Calu3 (cell line): ENCODE results near the gene GPX3. TPM values are rescaled to one million over a fixed set of nuclear protein-coding genes. Genes with fewer than 3 reads are reported as not detected.

Experiments
- BruUV-seq: library from RNA; stranded (reverse); fragments of 400-500 nt; replicated peaks from 2 replicates; lab custom pipeline; 2021; lab: Mats Ljungman, UMichigan
- CTCF ChIA-PET: fragments of 300-600 bp; sonication (Branson Sonifier 250); formaldehyde crosslinking; loops from one replicate; lab custom pipeline; 2022; ENCODE audit warnings: antibody characterized with exemption; lab: Charles Lee
- DNase-seq: peaks from one replicate; pipeline ENCODE4 v3.0.0; 2022
- H3K27ac Mint-ChIP-seq: one replicate; pipeline ENCODE4 v1.8.0; 2022; ENCODE audit warnings: mixed read lengths; ENCODE audit not compliant: unreplicated experiment
- H3K27me3 Mint-ChIP-seq: one replicate; pipeline ENCODE4 v1.8.0; 2022; ENCODE audit warnings: mixed read lengths; ENCODE audit not compliant: unreplicated experiment
- H3K36me3 Mint-ChIP-seq: one replicate; pipeline ENCODE4 v1.8.0; 2022; ENCODE audit warnings: mild to moderate bottlenecking, moderate library complexity, mixed read lengths; ENCODE audit not compliant: insufficient read depth, unreplicated experiment
- H3K4me1 Mint-ChIP-seq: one replicate; pipeline ENCODE4 v1.8.0; 2022; ENCODE audit warnings: mild to moderate bottlenecking, low read depth, mixed read lengths; ENCODE audit not compliant: unreplicated experiment
- H3K4me3 Mint-ChIP-seq: one replicate; pipeline ENCODE4 v1.8.0; 2022; ENCODE audit warnings: mild to moderate bottlenecking, low read depth, moderate library complexity, mixed read lengths; ENCODE audit not compliant: unreplicated experiment
- H3K9me3 Mint-ChIP-seq: one replicate; pipeline ENCODE4 v1.8.0; 2022; ENCODE audit warnings: low read depth, mixed read lengths; ENCODE audit not compliant: unreplicated experiment
- CTCF ChIP-seq: fragments of 200-600 bp; IDR thresholded peaks from one replicate; pipeline ENCODE4 v1.8.0; 2022; ENCODE audit warnings: antibody characterized with exemption; ENCODE audit not compliant: unreplicated experiment
- intact Hi-C: fragments of 100-400 bp; cut with micrococcal nuclease; formaldehyde crosslinking; loops from one replicate; pipeline ENCODE4 v1.10.0; 2022; ENCODE audit not compliant: unreplicated experiment
- total RNA-seq: library from RNA; stranded (reverse); gene quantifications from 2 replicates; pipeline ENCODE4 v1.2.3, GENCODE V29; 2022

Gene GPX3
- total RNA-seq, 1 experiment from 2014 or later = not detected

- H3K4me1 Mint-ChIP-seq = no peaks in the 10 kb centered on the region
- CTCF ChIA-PET = no interaction called here
- intact Hi-C loops = no loop called here
- BruUV-seq = no TSS peak
- no peaks in the 10 kb centered on the region for H3K9me3 Mint-ChIP-seq
- H3K4me3 Mint-ChIP-seq = no peak overlapping the region
- no peaks in the 10 kb centered on the region for H3K27me3 Mint-ChIP-seq
- H3K36me3 Mint-ChIP-seq = peaks cover 40% of the 10 kb centered on the region
- TF ChIP-seq CTCF = no peak
- DNase-seq = no peak
- H3K27ac Mint-ChIP-seq = no peak overlapping the region
Observed at GRCh38 chr5:151018846-151019245, 1.5 kb upstream of the GPX3 start.

GRCh38 chr5:151019331-151019730 lies 1.1 kb upstream of the GPX3 start:
- H3K27ac Mint-ChIP-seq = peak overlapping the region; percentile 30
- no TSS peak for BruUV-seq
- CTCF ChIA-PET = no interaction called here
- no peak overlapping the region for H3K4me3 Mint-ChIP-seq
- no peaks in the 10 kb centered on the region for H3K9me3 Mint-ChIP-seq
- no peaks in the 10 kb centered on the region for H3K4me1 Mint-ChIP-seq
- DNase-seq = no peak
- TF ChIP-seq CTCF = no peak
- intact Hi-C loops = no loop called here
- no peaks in the 10 kb centered on the region for H3K27me3 Mint-ChIP-seq
- peaks cover 45% of the 10 kb centered on the region for H3K36me3 Mint-ChIP-seq

GRCh38 chr5:151021746-151022145 lies 1.4 kb downstream of the GPX3 start:
- no peaks in the 10 kb centered on the region for H3K4me1 Mint-ChIP-seq
- no peak overlapping the region for H3K4me3 Mint-ChIP-seq
- no peaks in the 10 kb centered on the region for H3K27me3 Mint-ChIP-seq
- no peaks in the 10 kb centered on the region for H3K9me3 Mint-ChIP-seq
- intact Hi-C loops = no loop called here
- H3K27ac Mint-ChIP-seq = no peak overlapping the region
- no peak for DNase-seq
- BruUV-seq = no TSS peak
- peaks cover 69% of the 10 kb centered on the region for H3K36me3 Mint-ChIP-seq
- TF ChIP-seq CTCF = no peak
- CTCF ChIA-PET = no interaction called here

GRCh38 chr5:151022511-151023018 lies 2.2 kb downstream of the GPX3 start:
- Mint-ChIP-seq H3K4me3 (no peak overlapping the region), H3K9me3 (no peaks in the 10 kb centered on the region), H3K27me3 (no peaks in the 10 kb centered on the region), H3K36me3 (peaks cover 76% of the 10 kb centered on the region), H3K4me1 (no peaks in the 10 kb centered on the region), H3K27ac (peak overlapping the region; percentile 40)
- intact Hi-C loops = no loop called here
- DNase-seq = no peak
- CTCF ChIA-PET = no interaction called here
- no peak for TF ChIP-seq CTCF
- no TSS peak for BruUV-seq
